ENCODE data around the gene KCNIP3. TPM values are rescaled to one million over a fixed set of nuclear protein-coding genes. Genes with fewer than 3 reads are reported as not detected.

KCNIP3 gene
- total and polyA plus RNA-seq, 4 donors = 1.8 to 2.7 (median 2.1) TPM

- TF ChIP-seq CTCF (IDR thresholded peaks at IDR 0.05; ENCODE audit: control extremely low read depth, extremely low read depth) = no peak
Measured at GRCh38 chr2:95283562-95283961, 13.6 kb upstream of the KCNIP3 start.

GRCh38 chr2:95284886-95285541, 12.1 kb upstream of the KCNIP3 start:
- Histone ChIP-seq H3K4me1 (ENCODE audit: control insufficient read depth in 5 of 5, insufficient read depth in 5 of 5, low read length in 5 of 5) (no peaks in the 10 kb centered on the region), H3K27me3 (ENCODE audit: control insufficient read depth in 3 of 3, insufficient read depth in 3 of 3, low read length in 2 of 3) (no peaks in the 10 kb centered on the region), H3K27ac (ENCODE audit: low read depth in 1 of 2, low read length in 1 of 2) (no peak overlapping the region), H3K9ac (ENCODE audit: insufficient read depth in 1 of 2, low read length in 2 of 2) (no peak overlapping the region), H3K9me3 (ENCODE audit: control insufficient read depth in 4 of 4, insufficient read depth in 3 of 4, low read length in 3 of 4) (peaks cover 0 to under 1% (median 0%) of the 10 kb centered on the region in 4 donors), H3K4me3 (no peak overlapping the region), H3K36me3 (ENCODE audit: control insufficient read depth in 4 of 4, insufficient read depth in 4 of 4, low read length in 4 of 4) (no peaks in the 10 kb centered on the region)
- 90 to 91% methylated on average over 13 of the region's 13 CpGs for WGBS, 2 donors
- no peak for TF ChIP-seq CTCF (IDR thresholded peaks at IDR 0.05; ENCODE audit: control extremely low read depth, extremely low read depth)
- DNase-seq (no peak), ATAC-seq (ENCODE audit: insufficient read depth, low FRiP score) (no peak)

More at GRCh38 chr2:95283562-95283961, 13.6 kb upstream of the KCNIP3 start:
- 91% methylated on average over 4 of the region's 4 CpGs for WGBS, 2 donors
- no peaks in the 10 kb centered on the region for H3K9me3 ChIP-seq (ENCODE audit: control insufficient read depth in 4 of 4, insufficient read depth in 3 of 4, low read length in 3 of 4)
- H3K4me1 ChIP-seq (ENCODE audit: control insufficient read depth in 5 of 5, insufficient read depth in 5 of 5, low read length in 5 of 5) = no peaks in the 10 kb centered on the region
- H3K27ac ChIP-seq (ENCODE audit: low read depth in 1 of 2, low read length in 1 of 2) = no peak overlapping the region
- H3K27me3 ChIP-seq (ENCODE audit: control insufficient read depth in 3 of 3, insufficient read depth in 3 of 3, low read length in 2 of 3) = no peaks in the 10 kb centered on the region
- H3K4me3 ChIP-seq = no peak overlapping the region
- H3K9ac ChIP-seq (ENCODE audit: insufficient read depth in 1 of 2, low read length in 2 of 2) = no peak overlapping the region
- DNase-seq (no peak), ATAC-seq (ENCODE audit: insufficient read depth, low FRiP score) (no peak)
- no peaks in the 10 kb centered on the region for H3K36me3 ChIP-seq (ENCODE audit: control insufficient read depth in 4 of 4, insufficient read depth in 4 of 4, low read length in 4 of 4)

- Histone ChIP-seq H3K9ac (ENCODE audit: insufficient read depth in 1 of 2, low read length in 2 of 2) (no peak overlapping the region), H3K27me3 (ENCODE audit: control insufficient read depth in 3 of 3, insufficient read depth in 3 of 3, low read length in 2 of 3) (no peaks in the 10 kb centered on the region), H3K4me1 (ENCODE audit: control insufficient read depth in 5 of 5, insufficient read depth in 5 of 5, low read length in 5 of 5) (no peaks in the 10 kb centered on the region), H3K4me3 (no peak overlapping the region), H3K27ac (ENCODE audit: low read depth in 1 of 2, low read length in 1 of 2) (no peak overlapping the region), H3K36me3 (ENCODE audit: control insufficient read depth in 4 of 4, insufficient read depth in 4 of 4, low read length in 4 of 4) (no peaks in the 10 kb centered on the region), H3K9me3 (ENCODE audit: control insufficient read depth in 4 of 4, insufficient read depth in 3 of 4, low read length in 3 of 4) (peaks cover 0 to 5% (median 0%) of the 10 kb centered on the region in 4 donors)
- DNase-seq = no peak
- no peak for ATAC-seq (ENCODE audit: insufficient read depth, low FRiP score)
- 64 to 70% methylated on average over 4 of the region's 4 CpGs for WGBS, 2 donors
- no peak for TF ChIP-seq CTCF (IDR thresholded peaks at IDR 0.05; ENCODE audit: control extremely low read depth, extremely low read depth)
Measured at GRCh38 chr2:95285542-95285932, 11.6 kb upstream of the KCNIP3 start.

- no peaks in the 10 kb centered on the region for H3K36me3 ChIP-seq (ENCODE audit: control insufficient read depth in 4 of 4, insufficient read depth in 4 of 4, low read length in 4 of 4)
- no peak for TF ChIP-seq CTCF (IDR thresholded peaks at IDR 0.05; ENCODE audit: control extremely low read depth, extremely low read depth)
- DNase-seq (no peak), ATAC-seq (ENCODE audit: insufficient read depth, low FRiP score) (no peak)
- no peaks in the 10 kb centered on the region for H3K4me1 ChIP-seq (ENCODE audit: control insufficient read depth in 5 of 5, insufficient read depth in 5 of 5, low read length in 5 of 5)
- WGBS, 2 donors = 85 to 86% methylated on average over 8 of the region's 8 CpGs
- no peak overlapping the region for H3K9ac ChIP-seq (ENCODE audit: insufficient read depth in 1 of 2, low read length in 2 of 2)
- H3K27ac ChIP-seq (ENCODE audit: low read depth in 1 of 2, low read length in 1 of 2) = no peak overlapping the region
- H3K27me3 ChIP-seq (ENCODE audit: control insufficient read depth in 3 of 3, insufficient read depth in 3 of 3, low read length in 2 of 3) = no peaks in the 10 kb centered on the region
- H3K9me3 ChIP-seq (ENCODE audit: control insufficient read depth in 4 of 4, insufficient read depth in 3 of 4, low read length in 3 of 4) = peaks cover 0 to 7% (median 0%) of the 10 kb centered on the region in 4 donors
- H3K4me3 ChIP-seq = no peak overlapping the region
Measured at GRCh38 chr2:95287336-95287735, 9.8 kb upstream of the KCNIP3 start.
